Umbilical cord (tissue), 2 donors: Measurements from ENCODE around the gene RAPGEF1. TPM values are rescaled to one million over a fixed set of nuclear protein-coding genes. Genes with fewer than 3 reads are reported as not detected.

Source experiments
- DNase-seq: peaks from one replicate; pipeline ENCODE4 v3.0.0-alpha.2; 2015; ENCODE audit warnings: low spot score
- total RNA-seq: library from RNA; depleted of rRNA; stranded (reverse); fragments of >200 nt; gene quantifications from one replicate; pipeline ENCODE4 v1.2.3, GENCODE V29; 2014; ENCODE audit warnings: low replicate concordance; ENCODE audit not compliant: insufficient read depth

RAPGEF1 gene
- total RNA-seq, 1 donor from 2014 or later, result 19.3 TPM

DNA sequence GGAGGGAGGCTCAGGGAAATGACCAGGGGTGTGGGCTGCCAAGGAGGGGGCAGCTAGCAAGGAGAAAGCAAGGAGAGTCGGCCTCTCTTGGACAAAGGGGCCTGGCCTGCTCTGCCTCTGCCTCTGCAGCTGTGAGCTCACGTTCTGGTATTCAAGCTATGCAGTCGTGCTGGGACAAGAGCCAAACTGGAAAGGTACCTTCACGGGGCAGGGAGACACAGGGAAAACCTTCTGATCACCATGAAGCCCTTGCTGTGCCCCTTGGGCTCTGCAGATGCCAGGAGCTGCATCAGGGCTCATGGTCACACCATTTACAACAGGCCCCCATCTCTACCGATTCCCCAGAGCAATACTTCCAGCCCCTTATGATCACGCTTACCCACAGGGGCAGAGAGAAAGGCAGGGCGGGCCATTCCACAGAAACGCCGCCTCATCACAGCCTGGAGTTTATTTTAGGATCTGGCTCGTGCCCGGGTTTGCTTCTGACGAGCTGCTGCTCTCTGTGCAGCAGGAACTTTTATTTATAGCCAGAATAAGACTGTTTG, 131.3 kb downstream of the RAPGEF1 start:
- peak; percentile 97 for DNase-seq

DNA sequence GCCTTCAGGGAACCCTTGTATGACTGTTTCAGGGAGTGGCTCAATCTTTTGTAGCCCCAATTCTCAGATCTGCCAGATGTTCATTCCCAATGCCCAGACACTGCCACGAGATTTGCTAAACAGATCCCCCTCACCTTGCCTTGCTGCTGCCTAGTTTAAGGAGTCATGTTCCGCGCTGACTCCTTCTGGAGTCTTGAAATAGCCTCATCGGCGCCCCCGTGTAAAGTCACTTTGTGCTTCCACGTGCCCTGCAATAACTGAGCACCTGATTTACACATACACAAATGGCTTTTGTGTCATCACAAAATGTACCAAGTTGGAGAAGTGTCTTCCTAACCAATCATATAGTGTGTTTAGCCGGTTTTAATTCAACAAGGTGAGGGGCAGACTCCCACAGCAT, 132.3 kb downstream of the RAPGEF1 start:
- DNase-seq, result no peak

DNA sequence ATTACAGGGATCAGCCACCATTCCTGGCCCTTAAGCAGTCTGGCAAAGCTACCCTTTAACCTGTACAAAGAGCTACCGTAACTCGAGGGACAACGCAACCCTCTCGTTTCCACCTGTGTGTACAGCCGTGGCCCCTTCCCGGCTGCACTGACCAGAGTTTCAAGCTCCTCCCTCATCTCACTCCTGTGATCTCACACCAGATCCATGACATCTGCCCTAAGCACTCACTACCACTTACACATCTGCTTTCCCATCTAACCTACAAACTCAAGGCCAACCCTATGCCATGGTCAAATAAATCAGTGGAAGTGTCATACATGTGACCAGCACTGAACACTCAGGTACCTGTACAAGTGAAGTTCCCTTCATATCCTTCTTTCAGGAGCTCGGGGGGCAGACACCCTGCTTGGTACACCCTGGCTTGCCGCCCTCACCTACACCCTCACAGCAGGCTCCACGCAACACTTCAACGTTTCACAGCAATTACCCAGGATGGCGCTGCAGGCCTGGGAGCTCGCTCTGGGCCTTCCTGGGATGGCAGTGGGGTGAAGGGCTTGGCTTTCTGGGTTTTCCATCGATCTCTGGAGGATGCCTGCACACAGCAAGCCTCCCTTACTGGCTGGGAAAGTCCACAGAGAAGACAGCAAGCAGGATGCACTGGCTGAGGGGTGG, 132.8 kb downstream of the RAPGEF1 start:
- DNase-seq, result no peak

DNA sequence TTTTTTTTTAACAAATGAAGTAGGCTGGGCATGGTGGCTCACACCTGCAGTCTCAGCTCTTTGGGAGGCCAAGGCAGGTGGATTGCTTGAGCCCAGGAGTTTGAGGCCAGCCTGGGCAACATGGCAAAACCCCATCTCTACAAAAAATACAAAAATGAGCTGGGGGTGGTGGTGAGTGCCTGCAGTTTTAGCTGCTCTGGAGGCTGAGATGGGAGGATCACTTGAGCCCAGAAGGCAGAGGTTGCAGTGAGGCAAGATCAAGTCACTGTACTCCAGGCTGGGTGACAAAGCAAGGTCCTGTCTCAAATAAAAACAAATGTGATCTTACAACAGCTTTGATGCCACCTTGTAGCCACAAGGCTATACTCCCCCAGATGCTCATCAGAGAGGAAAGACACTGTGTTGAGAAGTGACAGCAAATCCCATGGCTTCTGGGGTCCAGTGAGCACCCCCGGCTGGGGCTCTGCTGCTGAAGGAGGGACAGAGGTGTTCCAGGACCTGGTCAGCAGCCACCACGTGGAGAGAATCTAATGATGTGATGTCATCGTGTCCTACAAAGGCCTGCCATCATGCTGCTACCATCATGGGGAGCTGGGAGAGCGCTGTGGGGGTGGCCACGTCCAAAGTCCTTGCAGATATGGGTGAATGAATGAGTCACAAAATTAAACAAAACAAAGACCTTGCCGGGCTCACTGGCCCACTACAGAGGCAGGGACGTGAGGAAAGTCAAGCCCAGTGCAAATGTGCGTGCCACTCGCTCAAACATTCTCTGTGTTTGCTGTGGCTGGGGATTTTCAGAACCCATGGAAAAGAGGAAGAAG, 133.9 kb downstream of the RAPGEF1 start:
- no peak for DNase-seq

DNA sequence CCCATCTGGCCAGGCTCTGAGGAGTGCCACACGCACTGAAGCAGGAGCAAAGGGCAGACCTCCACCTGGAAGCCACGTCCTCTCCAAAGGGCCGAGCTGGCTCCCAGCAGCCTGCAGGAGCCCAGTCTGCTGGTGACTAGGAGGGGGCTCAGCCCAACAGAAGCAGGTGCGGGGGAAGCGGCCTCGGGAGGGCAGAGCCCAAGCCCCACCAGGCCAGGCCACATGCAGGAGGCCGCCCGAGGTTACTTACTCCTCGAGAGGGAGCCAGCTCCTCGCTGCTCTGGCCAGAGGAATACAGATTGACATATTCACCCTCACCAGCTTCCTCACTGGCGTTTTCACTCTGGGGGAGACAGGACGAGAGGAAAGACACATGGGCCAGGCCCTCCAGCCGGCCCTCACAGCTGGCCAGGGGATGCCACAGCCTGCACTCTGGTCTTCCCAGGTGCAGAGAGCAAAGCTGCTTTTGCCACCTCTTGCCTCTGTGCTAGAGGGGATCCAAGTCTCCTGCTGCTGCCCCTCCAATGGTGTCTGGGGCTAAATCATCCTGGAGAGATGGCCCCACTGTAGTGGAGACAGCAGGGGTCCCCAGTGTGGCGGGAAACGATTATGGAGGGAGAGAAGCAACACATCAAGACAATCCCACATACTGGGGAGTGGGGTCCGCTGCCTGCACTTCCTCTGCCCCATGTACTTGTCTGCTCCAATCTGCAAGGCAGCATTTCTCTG, 136.0 kb downstream of the RAPGEF1 start:
- DNase-seq, result no peak

DNA sequence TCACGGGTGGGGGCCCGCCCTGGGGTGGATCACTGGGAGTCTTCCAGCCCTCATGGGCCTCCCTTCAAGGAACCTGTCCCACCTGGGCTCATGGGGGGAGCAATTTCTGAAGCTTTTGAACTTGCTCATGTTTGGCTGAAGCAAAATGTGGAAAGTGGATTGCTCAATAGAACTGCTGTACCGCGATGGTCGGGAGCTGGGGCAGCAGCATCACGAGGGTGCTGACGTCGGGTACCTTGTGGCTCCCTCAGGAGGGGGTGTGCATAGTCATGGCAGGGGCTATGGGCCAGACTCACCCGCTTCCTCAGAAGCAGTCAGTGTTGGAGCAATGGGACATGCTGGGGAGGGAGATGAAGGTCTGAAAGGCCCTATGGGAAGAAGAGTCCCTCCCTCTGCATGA, 136.7 kb downstream of the RAPGEF1 start:
- no peak for DNase-seq

DNA sequence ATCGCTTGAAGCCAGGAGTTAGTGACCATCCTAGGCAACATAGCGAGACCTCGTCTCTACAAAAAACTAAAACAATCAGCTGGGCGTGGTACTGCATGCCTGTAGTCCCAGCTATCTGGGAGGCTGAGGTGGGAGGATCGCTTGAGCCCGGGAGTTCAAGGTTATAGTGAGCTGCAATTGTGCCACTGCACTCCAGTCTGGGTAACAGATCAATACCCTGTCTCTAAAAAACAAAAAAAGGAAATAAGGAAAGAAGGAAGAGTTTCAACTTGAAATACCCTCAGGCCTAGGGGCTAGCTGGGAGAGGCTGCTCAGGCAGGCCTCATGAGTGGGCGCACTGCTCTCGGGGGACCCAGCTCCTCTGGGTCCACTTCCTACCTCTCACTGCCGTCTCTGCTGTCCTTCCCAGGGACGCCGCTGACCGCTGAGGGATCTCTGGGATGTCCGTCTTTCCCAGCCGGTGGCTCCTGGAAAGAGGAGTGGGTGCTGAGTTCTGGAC, 138.1 kb downstream of the RAPGEF1 start:
- DNase-seq, result no peak

DNA sequence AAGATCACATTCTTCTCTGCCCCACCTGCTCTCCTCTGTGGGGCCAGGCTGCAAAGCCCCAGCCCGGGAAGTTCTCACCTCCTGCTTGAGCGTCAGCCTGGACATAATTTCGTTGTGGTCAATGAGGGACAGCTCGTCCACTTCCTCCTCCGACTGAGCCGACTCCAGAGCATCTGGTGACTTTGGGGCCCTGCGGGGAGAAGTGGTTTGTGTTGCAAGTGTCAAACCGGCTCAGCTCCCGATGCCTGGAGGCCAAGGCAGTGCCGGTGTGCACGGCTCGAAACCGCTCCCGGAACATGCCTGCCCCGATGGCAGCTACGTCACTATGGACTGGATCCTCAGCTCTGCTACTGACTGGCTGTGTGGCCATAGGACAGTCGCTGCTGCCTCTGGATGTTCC, 141.8 kb downstream of the RAPGEF1 start:
- DNase-seq, result peak; percentile 57

DNA sequence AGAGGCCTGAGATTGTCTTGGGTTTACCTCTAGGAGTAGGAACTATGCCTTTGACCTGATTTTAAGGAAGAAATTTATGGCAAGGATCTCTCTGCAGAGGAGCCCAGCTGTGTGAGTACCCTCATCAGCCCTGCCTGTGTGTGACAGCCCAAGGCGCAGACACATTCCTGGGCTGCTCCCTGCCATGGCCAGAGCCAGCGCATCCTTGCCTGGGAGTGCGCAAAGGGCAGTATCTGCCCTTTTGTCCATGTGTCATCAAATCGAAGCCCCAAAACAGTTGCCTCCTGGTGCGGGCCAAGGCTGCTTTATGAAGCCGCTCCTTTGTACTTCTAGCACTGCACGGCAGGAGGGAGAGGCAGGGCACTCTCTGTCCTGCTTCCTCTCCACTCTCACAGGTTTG, 142.6 kb downstream of the RAPGEF1 start:
- no peak for DNase-seq

DNA sequence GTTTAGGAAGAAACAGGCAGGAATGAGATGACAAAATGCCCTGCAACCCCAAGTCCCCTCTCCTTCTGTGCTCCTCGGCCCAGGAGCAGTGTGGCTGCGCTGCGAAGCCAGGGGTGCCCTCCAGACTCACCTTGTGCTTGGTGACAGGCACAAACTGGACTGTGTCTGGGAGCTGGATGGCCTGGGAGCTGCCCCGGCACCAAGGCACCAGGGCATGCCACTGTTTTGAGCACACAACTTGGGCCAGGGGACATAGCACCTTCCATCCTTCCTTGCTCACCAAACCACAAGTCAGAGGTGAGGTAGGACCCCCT, 143.5 kb downstream of the RAPGEF1 start:
- no peak for DNase-seq

DNA sequence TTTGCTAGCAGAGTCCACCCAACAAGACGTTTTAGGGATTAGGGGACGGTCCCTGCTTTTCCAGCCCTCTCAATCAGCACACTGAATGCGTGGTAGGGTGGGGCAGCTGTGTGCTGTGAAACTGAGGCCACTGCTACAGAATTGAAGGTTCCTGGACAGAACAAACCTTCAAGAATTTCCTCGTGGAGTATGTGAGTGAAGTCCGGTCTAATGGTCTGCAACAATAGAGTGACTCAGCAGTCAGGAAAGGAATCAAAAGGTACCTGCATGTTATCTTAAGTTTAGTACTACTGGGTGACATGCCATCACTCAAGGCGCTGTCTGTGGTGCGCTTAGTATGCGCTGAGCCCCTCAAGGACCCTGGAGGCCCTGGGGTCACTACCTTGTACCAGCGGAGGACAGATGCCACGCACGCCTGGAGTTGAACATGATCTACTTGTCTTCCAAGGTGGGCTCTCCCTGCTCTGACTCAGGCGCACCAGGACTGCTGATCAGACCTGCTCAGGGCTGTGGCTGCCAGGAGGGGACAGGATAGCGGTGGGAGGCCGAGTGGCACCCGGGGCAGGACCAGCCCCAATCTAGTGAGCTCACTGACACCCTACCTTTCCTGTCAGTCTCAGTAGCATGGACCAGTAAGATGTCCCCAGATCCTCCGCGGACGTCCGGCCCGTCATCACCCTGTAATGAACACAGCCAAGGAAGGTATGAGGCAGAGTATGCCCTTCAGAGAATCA, 144.0 kb downstream of the RAPGEF1 start:
- DNase-seq, result no peak

DNA sequence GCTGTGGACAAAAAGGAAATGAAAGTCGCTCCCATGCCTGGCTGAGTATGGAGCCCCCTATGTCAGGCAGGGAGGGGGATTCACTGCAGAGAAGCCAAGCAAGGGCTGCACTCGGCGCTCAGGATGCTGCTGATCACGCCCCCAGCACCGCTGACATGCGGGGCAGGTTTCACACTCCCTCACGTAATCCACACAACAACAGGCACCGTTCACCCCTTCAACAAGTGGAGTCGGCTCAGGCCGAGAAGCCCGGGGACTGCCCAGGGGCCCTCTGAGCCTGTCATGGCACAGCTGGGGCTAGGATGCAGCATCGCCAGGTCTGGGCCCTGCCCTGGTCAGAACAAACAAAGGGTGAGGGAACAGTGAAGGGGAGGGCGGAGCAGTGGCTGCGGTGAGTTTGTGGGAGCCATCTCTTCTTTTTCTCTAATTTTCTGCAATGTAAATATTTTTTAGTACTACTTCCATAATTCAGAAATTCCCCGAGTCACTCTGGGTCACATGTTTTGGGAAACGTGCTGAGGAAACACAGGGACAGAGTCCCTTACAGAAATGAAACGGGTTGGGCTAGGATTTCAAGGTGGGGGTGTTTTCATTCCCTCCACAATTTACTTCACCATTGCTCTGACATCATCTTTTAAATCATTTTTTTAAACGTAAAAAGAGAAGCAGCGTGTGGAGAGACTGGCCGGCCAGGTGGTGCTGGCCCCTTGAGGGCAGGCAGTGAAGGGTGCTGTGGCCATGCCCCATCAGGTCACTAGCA, 144.8 kb downstream of the RAPGEF1 start:
- DNase-seq, result no peak

DNA sequence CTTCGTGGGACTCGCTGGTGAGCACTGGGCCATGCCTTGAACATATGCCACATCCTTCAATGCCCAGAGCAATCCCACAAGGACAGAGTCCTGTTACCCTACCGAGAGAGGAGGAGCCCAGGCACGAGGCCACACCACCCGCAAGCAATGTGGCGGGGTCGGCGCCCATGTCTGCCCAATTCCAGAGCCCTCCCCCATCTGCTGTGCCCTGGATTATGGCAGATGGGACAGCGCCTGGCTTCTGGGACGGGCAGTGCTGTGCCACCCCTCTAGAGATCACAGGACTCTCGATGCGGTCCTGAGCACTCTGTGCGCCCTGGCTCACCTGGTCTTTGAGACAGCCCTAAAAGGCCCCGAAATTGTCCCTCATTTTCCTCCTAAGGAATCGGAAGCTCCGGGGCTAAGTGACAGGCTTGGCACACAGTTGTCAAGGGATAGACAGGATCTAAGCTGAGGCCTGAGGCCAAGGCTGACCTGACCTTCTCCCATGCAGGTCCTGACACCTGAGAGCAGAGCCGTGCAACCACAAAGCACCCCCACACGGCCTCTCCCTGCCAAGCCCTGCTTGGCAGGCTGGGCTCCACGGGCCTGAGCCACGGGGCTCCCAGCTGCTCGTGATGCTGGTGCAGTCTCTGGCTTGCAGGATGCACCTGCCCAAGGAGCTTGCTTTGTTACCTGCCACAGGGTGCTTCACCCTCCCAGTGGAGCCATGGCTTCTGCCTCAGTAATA, 145.8 kb downstream of the RAPGEF1 start:
- no peak for DNase-seq

DNA sequence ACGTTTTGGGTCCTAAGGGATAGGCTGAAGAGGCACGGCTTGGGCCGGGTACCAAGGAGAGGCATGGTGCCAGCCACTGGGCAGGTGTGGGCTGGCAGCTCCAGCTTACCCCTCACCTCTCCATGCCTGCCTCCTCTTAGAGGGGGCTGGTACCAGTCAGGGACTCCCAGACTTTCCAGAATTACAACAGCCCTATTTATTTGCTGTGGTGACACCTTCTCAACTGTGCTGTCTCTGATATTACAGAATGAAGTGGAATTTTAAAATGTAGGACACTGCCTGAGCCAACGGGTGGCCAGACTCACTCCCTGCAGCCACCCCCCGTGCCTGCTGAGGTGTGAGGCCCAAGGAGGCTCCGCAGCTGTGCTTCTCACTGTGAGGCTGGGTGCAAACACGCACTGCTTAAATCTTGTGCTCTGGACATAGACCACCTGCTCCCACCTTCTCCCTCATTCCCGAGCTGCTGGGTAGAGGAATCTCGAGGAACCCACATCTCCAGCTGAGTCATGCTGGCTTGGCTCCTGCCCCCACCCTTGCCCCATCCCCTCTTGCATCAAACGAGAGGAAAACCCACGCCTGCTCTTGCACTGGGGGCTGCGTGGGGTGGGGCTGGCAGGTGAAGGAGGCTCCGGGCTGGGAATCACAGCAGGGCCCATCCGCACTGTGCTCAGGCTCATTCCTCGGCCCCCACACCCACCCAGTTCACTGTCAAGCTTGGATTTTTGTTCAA, 146.6 kb downstream of the RAPGEF1 start:
- no peak for DNase-seq

DNA sequence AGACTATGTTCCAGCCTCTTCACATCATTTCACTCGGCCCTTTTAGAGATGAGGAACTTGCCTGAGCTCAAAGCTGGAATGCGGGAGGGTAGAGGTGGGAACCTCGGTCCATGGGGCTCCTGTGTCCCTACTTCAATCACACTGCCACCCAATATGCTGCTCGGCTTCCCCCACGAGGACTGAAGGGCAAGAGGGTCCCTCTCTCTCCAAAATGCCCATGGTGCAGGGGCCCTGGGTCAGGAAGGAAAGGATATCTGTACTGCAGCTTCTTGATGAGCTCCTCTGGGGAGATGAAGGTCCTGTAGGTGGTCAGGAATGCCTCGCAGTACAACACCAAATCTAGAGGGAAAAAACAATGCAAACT, 148.0 kb downstream of the RAPGEF1 start:
- no peak for DNase-seq

DNA sequence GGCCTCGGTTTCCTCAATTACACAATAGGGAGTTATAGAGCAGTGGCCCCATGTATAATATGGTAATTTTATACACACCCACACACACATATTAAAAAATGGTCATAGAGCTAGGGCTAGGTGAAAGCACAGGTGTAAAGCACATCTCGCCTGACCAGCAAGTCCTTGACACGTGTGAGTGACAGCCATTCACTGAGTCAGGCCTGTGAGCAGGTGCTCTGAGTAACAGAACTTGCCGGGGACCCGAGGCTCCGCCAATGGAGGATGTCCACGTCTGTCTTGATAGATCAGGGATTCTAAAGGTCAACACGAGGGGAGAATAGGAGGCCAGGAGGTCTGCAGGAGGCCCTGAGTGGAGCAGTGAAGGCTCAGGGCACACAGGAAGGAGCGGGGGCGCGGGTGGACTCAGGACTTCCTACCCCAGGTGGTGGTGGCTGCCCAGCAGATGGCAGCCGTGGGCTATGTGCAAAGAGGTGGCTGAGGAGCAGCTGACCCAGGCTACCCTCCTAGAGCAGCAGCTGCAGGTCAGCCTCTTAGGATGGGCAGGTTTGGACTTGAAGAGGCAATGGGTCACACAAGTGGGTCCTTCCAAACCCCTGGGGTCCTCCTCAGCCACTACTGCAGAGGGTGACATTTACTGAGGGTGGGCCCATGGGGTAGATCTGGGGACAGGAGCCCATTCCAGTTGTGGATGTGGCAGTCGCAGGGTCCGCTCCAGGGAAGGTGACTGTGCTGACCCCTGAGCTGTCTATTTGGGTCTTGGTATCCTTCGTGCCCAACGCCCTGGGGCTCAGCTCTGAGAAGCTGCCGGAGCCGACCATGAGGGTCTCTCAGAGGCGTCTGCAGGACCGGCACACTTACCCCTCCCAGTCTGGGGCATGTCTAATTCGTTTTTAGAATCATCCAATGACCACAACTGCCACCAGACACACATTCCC, 148.7 kb downstream of the RAPGEF1 start:
- peak; percentile 72 for DNase-seq

DNA sequence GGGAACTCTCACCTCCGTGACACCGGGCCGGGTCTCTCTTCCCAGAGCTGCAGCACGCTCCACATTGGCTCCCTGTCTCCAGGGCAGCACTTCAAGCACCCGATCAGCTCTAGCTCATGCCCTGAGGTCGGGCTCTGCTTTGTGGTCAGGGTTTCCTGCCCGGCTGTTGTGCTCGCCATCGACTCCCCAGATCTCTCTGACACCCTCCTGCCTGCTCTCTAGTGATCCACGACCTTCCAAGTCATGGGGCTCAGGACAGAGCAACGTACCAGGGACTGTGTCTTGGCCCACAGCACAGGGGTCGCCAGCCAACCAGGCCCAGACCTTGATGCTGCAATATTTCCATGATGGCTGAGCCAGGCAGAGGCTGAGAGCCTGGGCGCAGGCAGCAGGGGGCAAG, 149.4 kb downstream of the RAPGEF1 start:
- no peak for DNase-seq

DNA sequence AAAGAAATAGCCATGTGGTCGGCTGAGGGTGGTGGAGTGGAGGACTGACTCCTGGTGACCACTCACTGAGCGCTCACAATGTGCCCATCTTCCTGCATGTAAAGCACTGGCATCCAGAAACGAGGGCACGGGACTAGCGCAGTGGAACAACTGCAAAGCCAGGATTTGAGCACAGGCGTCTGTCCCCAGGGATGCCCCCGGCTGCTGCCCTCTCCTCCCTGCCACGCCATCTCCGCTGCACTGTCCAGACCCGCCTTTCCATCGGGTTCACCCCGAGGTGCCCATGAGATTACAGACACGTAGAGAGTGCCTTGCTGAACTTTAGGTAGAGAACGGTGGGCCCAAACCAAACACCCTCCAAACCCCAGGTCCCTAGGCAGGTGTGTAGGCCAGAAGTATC, 149.9 kb downstream of the RAPGEF1 start:
- DNase-seq, result no peak
